Heart right ventricle (tissue), 16 donors: ENCODE measurements around the gene TXNDC15. TPM values are rescaled to one million over a fixed set of nuclear protein-coding genes. Genes with fewer than 3 reads are reported as not detected.

Experiments
- ATAC-seq, 8 donors: fragments of 200-7000 bp; cut with Tn5 transposase; one replicate each; pipeline ENCODE4 v1.9.1; 2020; ENCODE audit warnings: mild to moderate bottlenecking in 8 of 8, moderate library complexity in 8 of 8, moderate number of reproducible peaks in 1 of 8
- DNase-seq, 2 donors: peaks; one replicate each; pipeline ENCODE4 v3.0.0-alpha.2; 2020
- H3K27ac ChIP-seq, 10 donors: fragments of 200-600 bp; sonication (generic) in 2 of 10; one replicate each; pipeline versions ENCODE4 v1.5.0 to v1.8.0; 2020 to 2022; ENCODE audit warnings: mild to moderate bottlenecking in 3 of 10
- H3K27me3 ChIP-seq, 7 donors: fragments of 200-600 bp; one replicate each; pipeline ENCODE4 v1.8.0; 2021 to 2022; ENCODE audit warnings: mild to moderate bottlenecking in 2 of 7
- H3K36me3 ChIP-seq, 9 donors: fragments of 200-600 bp; sonication (generic) in 1 of 9; one replicate each; pipeline versions ENCODE4 v1.5.0 to v1.8.0; 2020 to 2022; ENCODE audit warnings: mild to moderate bottlenecking in 2 of 9
- H3K4me1 ChIP-seq, 9 donors: fragments of 200-600 bp; sonication (generic) in 1 of 9; one replicate each; pipeline versions ENCODE4 v1.5.0 to v1.8.0; 2020 to 2022; ENCODE audit warnings: mild to moderate bottlenecking in 4 of 9
- H3K4me3 ChIP-seq, 10 donors: fragments of 200-600 bp; sonication (generic) in 2 of 10; one replicate each; pipeline versions ENCODE4 v1.5.0 to v1.8.0; 2020 to 2022; ENCODE audit warnings: mild to moderate bottlenecking in 7 of 10, moderate library complexity in 2 of 10
- H3K9me3 ChIP-seq, 11 donors: fragments of 200-600 bp in 10 of 11; sonication (generic) in 2 of 11; one replicate each; pipeline versions ENCODE4 v1.5.0 to v1.8.0; 2013 to 2022; ENCODE audit warnings: mild to moderate bottlenecking in 2 of 11, control low read depth in 1 of 11, moderate library complexity in 1 of 11
- WGBS, 2 donors: extraction: QIAGEN DNeasy Blood & Tissue Kit; methylation state at CpG; one replicate each; pipeline ENCODE4 v1.1.7; 2013; ENCODE audit warnings: inconsistent platforms in 1 of 2; 5-methylcytosine and 5-hydroxymethylcytosine counted together
- intact Hi-C, 10 donors: fragments of 100-400 bp; cut with DNase I; formaldehyde crosslinking; loops; one replicate each; pipeline versions ENCODE4 v1.11.1 to v1.14.2; 2022
- polyA plus RNA-seq, 2 donors: library from polyadenylated mRNA; stranded (reverse); fragments of 200-250 nt; gene quantifications; one replicate each; pipeline ENCODE4 v1.2.3, GENCODE V29; 2013
- total RNA-seq, 10 donors: library from RNA; stranded (reverse); fragmentation: NEBNext Ultra II Directional in 3 of 10; extraction: Animal tissue kit (Norgen Biotek cat#: 25700) in 3 of 10; gene quantifications; one replicate each; pipeline versions ENCODE4 v1.2.1 to v1.2.4, GENCODE V29; 2021 to 2023
- TF ChIP-seq, protein P1 (sequence below), 9 donors: fragments of 200-600 bp; sonication (generic) in 2 of 9; IDR thresholded peaks; one replicate each; pipeline versions ENCODE4 v1.5.0 to v1.8.0; 2021 to 2022; ENCODE audit warnings: antibody characterized with exemption in 9 of 9, mild to moderate bottlenecking in 5 of 9, moderate library complexity in 1 of 9
- donor health status: Arrhythmogenic right ventricular cardiomyopathy.
- donor health status: ischemic (EF 13 %, LVEDD 7.1; RV severe dilation, severe dysfunction).
- donor health status: healthy with polysubstance abuse.
- donor health status: DM: no; HTN: yes; CAD: no.
- donor health status: DM: no; HTN: no; CAD: no.
- donor health status: ischemic (EF 25% LVEDD 6.9; RV normal size, moderate dysfunction).
- donor health status: ischemic (EF 25% LVEDD 5.7; RV mildly dilated, moderate dysfunction).
- donor health status: healthy.
- donor health status: DM: yes; HTN: yes; CAD: no.
- donor health status: Ischemic cardiomyopathy.
- donor health status: ischemic (EF 35%, LVEDD 5.7; RV mildly dilated, moderate dysfunction).
- donor health status: nonischemic (EF 11% LVEDD 7.7; RV severe dilation, severe dysfunction).
- donor health status: DM: yes; HTN: yes; CAD: no.
- donor health status: PGD.
- donor health status: ischemic (EF 29% LVEDD 5.4; RV normal size, mild dysfunction).
- donor health status: nonischemic (EF 23%, LVEDD 6.1; RV moderate dilation, normal function).

TXNDC15 gene
- total and polyA plus RNA-seq, 12 donors = 37.5 to 72.7 (median 58.2) TPM

DNA sequence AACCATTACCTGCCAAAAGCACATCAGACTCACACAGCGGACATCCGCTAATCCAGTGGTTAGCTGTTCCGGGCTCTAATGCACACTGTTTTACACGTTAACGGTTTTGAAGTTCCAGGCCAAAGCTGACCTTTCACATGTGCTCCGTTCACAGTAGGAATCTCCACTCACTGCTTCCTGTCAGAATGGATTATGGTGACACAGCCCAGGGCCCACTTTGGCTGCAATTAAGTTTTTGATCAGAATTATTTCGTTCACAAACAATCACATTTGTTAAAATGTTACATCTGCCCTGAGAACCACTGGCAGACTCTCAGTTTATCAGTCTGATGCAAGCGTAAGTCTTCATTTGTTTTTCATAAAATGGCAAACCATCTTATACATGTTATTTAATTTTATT is 63.4 kb downstream of the TXNDC15 start:
- no peaks in the 10 kb centered on the region for H3K9me3 ChIP-seq
- H3K4me1 ChIP-seq = no peaks in the 10 kb centered on the region
- H3K27ac ChIP-seq = no peak overlapping the region
- peaks cover 0 to 66% (median 0%) of the 10 kb centered on the region in 9 donors for H3K36me3 ChIP-seq
- 89 to 91% methylated on average over 8 of the region's 8 CpGs for WGBS, 2 donors
- ATAC-seq = no peak
- H3K27me3 ChIP-seq = no peaks in the 10 kb centered on the region
- DNase-seq = no peak
- H3K4me3 ChIP-seq = no peak overlapping the region
- intact Hi-C loops = loop anchor here in 1 of 10 donors (10.0 kb wide), 1 partner anchor 257 kb away; no protein-coding TSS in a partner anchor
- TF ChIP-seq, protein P1, sequence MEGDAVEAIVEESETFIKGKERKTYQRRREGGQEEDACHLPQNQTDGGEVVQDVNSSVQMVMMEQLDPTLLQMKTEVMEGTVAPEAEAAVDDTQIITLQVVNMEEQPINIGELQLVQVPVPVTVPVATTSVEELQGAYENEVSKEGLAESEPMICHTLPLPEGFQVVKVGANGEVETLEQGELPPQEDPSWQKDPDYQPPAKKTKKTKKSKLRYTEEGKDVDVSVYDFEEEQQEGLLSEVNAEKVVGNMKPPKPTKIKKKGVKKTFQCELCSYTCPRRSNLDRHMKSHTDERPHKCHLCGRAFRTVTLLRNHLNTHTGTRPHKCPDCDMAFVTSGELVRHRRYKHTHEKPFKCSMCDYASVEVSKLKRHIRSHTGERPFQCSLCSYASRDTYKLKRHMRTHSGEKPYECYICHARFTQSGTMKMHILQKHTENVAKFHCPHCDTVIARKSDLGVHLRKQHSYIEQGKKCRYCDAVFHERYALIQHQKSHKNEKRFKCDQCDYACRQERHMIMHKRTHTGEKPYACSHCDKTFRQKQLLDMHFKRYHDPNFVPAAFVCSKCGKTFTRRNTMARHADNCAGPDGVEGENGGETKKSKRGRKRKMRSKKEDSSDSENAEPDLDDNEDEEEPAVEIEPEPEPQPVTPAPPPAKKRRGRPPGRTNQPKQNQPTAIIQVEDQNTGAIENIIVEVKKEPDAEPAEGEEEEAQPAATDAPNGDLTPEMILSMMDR (IDR thresholded peaks at IDR 0.05) = no peak

DNA sequence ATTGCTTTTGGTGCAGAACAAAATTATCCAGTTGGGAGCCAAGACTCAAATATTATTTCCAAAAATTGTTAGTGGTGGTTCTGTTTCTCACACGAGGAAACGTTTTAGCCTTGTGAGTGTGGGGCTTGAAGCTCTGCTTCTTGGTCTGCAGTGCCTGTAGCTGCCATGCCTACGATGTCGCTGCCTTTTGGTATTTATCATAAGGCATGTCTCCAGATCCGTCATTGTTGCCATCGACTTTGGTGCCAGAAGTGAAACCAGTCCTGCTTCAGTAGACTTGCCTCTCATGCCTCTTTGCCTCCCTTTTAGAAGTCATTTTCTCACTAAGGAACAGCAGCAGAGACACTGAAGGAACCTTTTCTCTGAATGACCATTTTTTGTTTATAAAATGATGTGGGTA is 63.9 kb downstream of the TXNDC15 start:
- intact Hi-C loops = loop anchor here in 1 of 10 donors (10.0 kb wide), 1 partner anchor 257 kb away; no protein-coding TSS in a partner anchor
- H3K9me3 ChIP-seq = no peaks in the 10 kb centered on the region
- H3K27ac ChIP-seq = no peak overlapping the region
- no peak overlapping the region for H3K4me3 ChIP-seq
- ATAC-seq (no peak), DNase-seq (no peak)
- H3K4me1 ChIP-seq = no peaks in the 10 kb centered on the region
- H3K36me3 ChIP-seq = peaks cover 0 to 63% (median 0%) of the 10 kb centered on the region in 9 donors
- WGBS, 2 donors = 87 to 88% methylated on average over 6 of the region's 6 CpGs
- no peaks in the 10 kb centered on the region for H3K27me3 ChIP-seq
- TF ChIP-seq, protein P1 (IDR thresholded peaks at IDR 0.05) = no peak

DNA sequence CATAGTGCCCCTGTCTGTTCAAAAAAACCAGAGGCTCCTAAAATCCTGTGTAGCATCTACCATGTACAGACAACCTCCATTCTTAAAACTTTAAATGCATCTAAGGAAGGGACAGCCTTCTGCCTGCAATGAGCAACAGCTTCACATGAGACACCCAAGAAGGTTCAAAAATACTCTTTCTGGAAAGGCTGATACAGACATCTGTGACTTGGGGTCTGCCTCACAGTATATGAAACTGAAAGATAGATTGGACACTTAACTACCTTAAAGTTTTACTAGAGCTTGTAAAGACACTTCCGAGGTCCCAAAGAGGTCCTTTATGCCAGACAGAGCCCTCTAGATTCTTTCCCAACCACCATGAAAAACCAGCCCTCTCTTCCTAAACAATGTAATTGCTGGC is 65.3 kb downstream of the TXNDC15 start:
- TF ChIP-seq, protein P1 (IDR thresholded peaks at IDR 0.05) = no peak
- no peaks in the 10 kb centered on the region for H3K27me3 ChIP-seq
- H3K4me1 ChIP-seq = no peaks in the 10 kb centered on the region
- intact Hi-C loops = loop anchor here in 1 of 10 donors (10.0 kb wide), 1 partner anchor 255 kb away; no protein-coding TSS in a partner anchor
- no peaks in the 10 kb centered on the region for H3K9me3 ChIP-seq
- H3K27ac ChIP-seq = no peak overlapping the region
- DNase-seq = no peak
- H3K4me3 ChIP-seq = no peak overlapping the region
- H3K36me3 ChIP-seq = peaks cover 0 to 56% (median 0%) of the 10 kb centered on the region in 9 donors
- ATAC-seq = no peak
- 96 to 100% methylated on average over 1 of the region's 1 CpG for WGBS, 2 donors

DNA sequence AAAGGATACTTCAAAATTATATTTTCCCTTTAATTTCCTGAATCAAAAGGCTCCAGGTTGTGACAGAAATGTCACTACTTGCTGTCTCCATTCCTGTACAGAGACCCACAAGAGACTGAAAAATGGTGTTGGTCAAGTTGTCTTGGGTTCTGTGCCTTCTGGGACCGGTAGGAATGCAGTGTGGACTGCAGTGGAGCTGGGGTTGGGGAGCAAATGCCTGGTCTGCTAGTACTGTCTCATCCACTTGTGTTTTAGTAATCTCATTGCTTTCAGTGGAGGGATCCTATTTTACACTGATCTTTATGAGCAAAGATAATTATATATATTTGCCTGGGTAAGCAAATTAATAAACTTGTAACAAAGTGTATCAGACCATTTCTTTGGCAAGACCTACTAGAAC is 69.4 kb downstream of the TXNDC15 start:
- intact Hi-C loops = no loop called here
- Histone ChIP-seq H3K27me3 (no peaks in the 10 kb centered on the region), H3K36me3 (peaks cover 0 to 30% (median 0%) of the 10 kb centered on the region in 9 donors), H3K4me3 (no peak overlapping the region), H3K4me1 (peaks cover 0 to 4% (median 0%) of the 10 kb centered on the region in 9 donors), H3K9me3 (no peaks in the 10 kb centered on the region), H3K27ac (no peak overlapping the region)
- DNase-seq = no peak
- WGBS, 2 donors = 79 to 84% methylated on average over 1 of the region's 1 CpG
- ATAC-seq = no peak
- TF ChIP-seq, protein P1 (IDR thresholded peaks at IDR 0.05) = no peak
